K562 (cell line): Measurements from ENCODE around the gene SGK1. TPM values are rescaled to one million over a fixed set of nuclear protein-coding genes. Genes with fewer than 3 reads are reported as not detected.
A peak's percentile ranks its signal among the peaks of the same experiment; 100 is the strongest.

Source experiments
- DACH1 ChIP-seq: fragments of 450-650 bp; IDR thresholded peaks from 2 replicates; pipeline ENCODE4 v1.6.1; 2018; ENCODE audit not compliant: partially characterized antibody
- EP400 ChIP-seq: fragments of 450-650 bp; IDR thresholded peaks from 2 replicates; pipeline ENCODE4 v1.6.1; 2017; ENCODE audit warnings: antibody characterized with exemption, mild to moderate bottlenecking, moderate library complexity
- FOXM1 ChIP-seq, 2 experiments: fragments of 450-650 bp in 1 of 2; sonication (generic) in 1 of 2; formaldehyde crosslinking in 1 of 2; IDR thresholded peaks; 2 replicates each; pipeline versions ENCODE4 v1.6.1 to v1.9.0; 2017 to 2022; ENCODE audit warnings: low read depth in 2 of 2, mild to moderate bottlenecking in 2 of 2, missing genetic modification reagents in 1 of 2, moderate library complexity in 1 of 2
- HMBOX1 ChIP-seq: sonication (generic); IDR thresholded peaks from 2 replicates; pipeline ENCODE4 v1.6.1; 2016
- HMG20A ChIP-seq: fragments of 450-650 bp; formaldehyde crosslinking; conservative IDR thresholded peaks from 2 replicates; pipeline ENCODE4 v1.4.0; 2020; ENCODE audit warnings: mild to moderate bottlenecking, mixed read lengths
- HSF4 ChIP-seq: fragments of 250-450 bp; sonication (Bioruptor Pico); IDR thresholded peaks from 2 replicates; pipeline ENCODE4 v2.1.2; 2022; ENCODE audit warnings: mild to moderate bottlenecking, moderate library complexity, borderline replicate concordance
- KLF13 ChIP-seq: fragments of 450-650 bp; IDR thresholded peaks from 2 replicates; pipeline ENCODE4 v1.6.1; 2016; ENCODE audit warnings: missing genetic modification characterization, low read depth, mild to moderate bottlenecking, missing compliant biosample characterization, moderate library complexity, borderline replicate concordance
- MEIS2 ChIP-seq: fragments of 450-650 bp; IDR thresholded peaks from 2 replicates; pipeline ENCODE4 v1.6.1; 2014; ENCODE audit warnings: mild to moderate bottlenecking; ENCODE audit not compliant: partially characterized antibody
- NFE2 ChIP-seq: IDR thresholded peaks from 2 replicates; pipeline ENCODE4 v1.6.1; 2014; ENCODE audit warnings: antibody characterized with exemption, low read depth
- RCOR1 ChIP-seq, 2 experiments: IDR thresholded peaks; 2 replicates each; pipeline ENCODE4 v1.6.1; 2012; ENCODE audit warnings: low read depth in 2 of 2, low read length in 2 of 2, borderline replicate concordance in 1 of 2, improper control_type of control experiment in 1 of 2
- SIN3B ChIP-seq: fragments of 450-650 bp; IDR thresholded peaks from 2 replicates; pipeline ENCODE4 v1.6.1; 2017; ENCODE audit warnings: low read depth, mild to moderate bottlenecking, moderate library complexity
- STAT5B ChIP-seq: fragments of 250-450 bp; sonication (Bioruptor Pico); IDR thresholded peaks from 2 replicates; pipeline ENCODE4 v1.8.0; 2021; ENCODE audit warnings: mild to moderate bottlenecking, inconsistent platforms
- ZNF217 ChIP-seq: sonication (generic); formaldehyde crosslinking; IDR thresholded peaks from 2 replicates; pipeline ENCODE4 v1.8.0; 2022; ENCODE audit warnings: mild to moderate bottlenecking, missing genetic modification reagents
- polyA plus RNA-seq, 8 experiments: library from polyadenylated mRNA; depleted of rRNA in 4 of 8; stranded (reverse) in 5 of 8; unstranded in 3 of 8; fragments of >200 nt; fragmentation: Nextera tagmentation in 2 of 8; fragmentation: Illumina TruSeq in 1 of 8; extraction: Ambion mirVana in 2 of 8; extraction: Trizol in 1 of 8; gene quantifications; 2 replicates each; pipeline versions ENCODE4 v1.2.1 to v1.2.3, GENCODE V29; 2011 to 2014; ENCODE audit warnings: inconsistent platforms in 1 of 8, missing spikeins in 1 of 8
- total RNA-seq, 7 experiments: library from RNA; depleted of rRNA in 6 of 7; stranded (reverse); fragments of >200 nt in 6 of 7; fragmentation: Illumina TruSeq in 2 of 7; extraction: Trizol in 2 of 7; gene quantifications; 2 replicates each; pipeline versions ENCODE4 v1.2.1 to v1.2.3, GENCODE V29; 2011 to 2021; ENCODE audit warnings: low replicate concordance in 1 of 7
- TF ChIP-seq, protein P1 (sequence below), 3 experiments: fragments of 200-800 bp in 1 of 3; fragments of 250-450 bp in 1 of 3; fragments of 450-650 bp in 1 of 3; sonication (Bioruptor Pico) in 1 of 3; sonication (Bioruptor generic) in 1 of 3; formaldehyde crosslinking in 1 of 3; IDR thresholded peaks; 2 replicates each; pipeline versions ENCODE4 v1.6.1 to v1.8.0; 2016 to 2022; ENCODE audit warnings: mild to moderate bottlenecking in 2 of 3, missing genetic modification characterization in 2 of 3, missing compliant biosample characterization in 1 of 3, moderate library complexity in 1 of 3

The SGK1 gene
- total and polyA plus RNA-seq, 9 of the 15 experiments (the other 6 are each of a cell fraction or from before 2014, with no cell fraction given) = 3.5 to 7.2 (median 3.9) TPM

- TF ChIP-seq HMG20A (no peak), MEIS2 (peak; percentile 96), SIN3B (no peak), FOXM1 (IDR thresholded peaks at IDR 0.05; ENCODE audit: low read depth) (peak; percentile 17; the same call in 1 of the 2 replicates), FOXM1 (CRISPR knock-in tag; IDR thresholded peaks at IDR 0.05; ENCODE audit: low read depth) (no peak), NFE2 (no peak), STAT5B (CRISPR knock-in tag) (no peak), RCOR1 (IDR thresholded peaks at IDR 0.05; ENCODE audit: borderline replicate concordance in 1 of 2, low read depth in 2 of 2, low read length in 2 of 2) (0 out of 4 replicates have a peak, but pooled peaks of 1 of the 2 experiments have one; percentile 42), KLF13 (no peak), DACH1 (no peak), EP400 (0 out of 2 replicates have a peak, but pooled peaks have one; percentile 29), ZNF217 (no peak), HSF4 (CRISPR knock-in tag) (no peak), HMBOX1 (peak; percentile 34; the same call in 1 of the 2 replicates)
- TF ChIP-seq, protein P1, sequence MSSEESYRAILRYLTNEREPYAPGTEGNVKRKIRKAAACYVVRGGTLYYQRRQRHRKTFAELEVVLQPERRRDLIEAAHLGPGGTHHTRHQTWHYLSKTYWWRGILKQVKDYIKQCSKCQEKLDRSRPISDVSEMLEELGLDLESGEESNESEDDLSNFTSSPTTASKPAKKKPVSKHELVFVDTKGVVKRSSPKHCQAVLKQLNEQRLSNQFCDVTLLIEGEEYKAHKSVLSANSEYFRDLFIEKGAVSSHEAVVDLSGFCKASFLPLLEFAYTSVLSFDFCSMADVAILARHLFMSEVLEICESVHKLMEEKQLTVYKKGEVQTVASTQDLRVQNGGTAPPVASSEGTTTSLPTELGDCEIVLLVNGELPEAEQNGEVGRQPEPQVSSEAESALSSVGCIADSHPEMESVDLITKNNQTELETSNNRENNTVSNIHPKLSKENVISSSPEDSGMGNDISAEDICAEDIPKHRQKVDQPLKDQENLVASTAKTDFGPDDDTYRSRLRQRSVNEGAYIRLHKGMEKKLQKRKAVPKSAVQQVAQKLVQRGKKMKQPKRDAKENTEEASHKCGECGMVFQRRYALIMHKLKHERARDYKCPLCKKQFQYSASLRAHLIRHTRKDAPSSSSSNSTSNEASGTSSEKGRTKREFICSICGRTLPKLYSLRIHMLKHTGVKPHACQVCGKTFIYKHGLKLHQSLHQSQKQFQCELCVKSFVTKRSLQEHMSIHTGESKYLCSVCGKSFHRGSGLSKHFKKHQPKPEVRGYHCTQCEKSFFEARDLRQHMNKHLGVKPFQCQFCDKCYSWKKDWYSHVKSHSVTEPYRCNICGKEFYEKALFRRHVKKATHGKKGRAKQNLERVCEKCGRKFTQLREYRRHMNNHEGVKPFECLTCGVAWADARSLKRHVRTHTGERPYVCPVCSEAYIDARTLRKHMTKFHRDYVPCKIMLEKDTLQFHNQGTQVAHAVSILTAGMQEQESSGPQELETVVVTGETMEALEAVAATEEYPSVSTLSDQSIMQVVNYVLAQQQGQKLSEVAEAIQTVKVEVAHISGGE (CRISPR knock-in tag; IDR thresholded peaks at IDR 0.05) = no peak
Observed at GRCh38 chr6:134293659-134294161, 24.2 kb downstream of the SGK1 start (continued).
